ENCODE data around the gene NAA60.

DNA sequence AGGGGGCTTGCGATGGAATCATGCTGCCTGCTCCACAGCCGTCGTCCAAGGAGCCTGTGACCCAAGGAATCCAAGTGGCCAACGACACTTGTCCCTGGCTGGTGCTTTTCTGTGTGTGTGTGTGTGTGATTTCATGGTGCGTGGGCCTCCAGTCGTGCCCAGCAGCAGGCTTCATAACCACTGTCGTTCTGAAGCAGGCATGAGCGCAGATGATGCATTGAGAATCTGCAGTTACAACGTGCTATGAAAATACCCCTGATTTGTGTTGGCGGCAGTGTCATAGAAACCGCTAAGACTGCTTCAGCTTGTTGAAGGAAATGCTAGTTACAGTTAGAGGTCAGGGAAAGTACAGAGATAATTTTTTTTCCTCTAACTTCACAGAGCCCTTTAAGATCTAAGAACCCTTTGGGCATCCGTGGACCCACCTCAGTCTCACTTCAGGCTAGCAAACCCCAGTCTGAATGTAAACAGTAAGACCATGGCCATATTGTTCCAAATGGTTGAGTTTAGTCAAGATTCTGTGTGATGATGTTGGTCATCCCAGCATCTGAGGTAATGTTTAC is 36.3 kb downstream of the NAA60 start:
- TF ChIP-seq POLR2A (IDR thresholded peaks at IDR 0.05) (no peak), POLR2AphosphoS5 (IDR thresholded peaks at IDR 0.05; ENCODE audit: insufficient read depth in 1 of 2, low read depth in 1 of 2) (no peak)

Data from vagina (tissue), 2 donors.